HCT116 (cell line): ENCODE measurements around the gene RC3H2. TPM values are rescaled to one million over a fixed set of nuclear protein-coding genes. Genes with fewer than 3 reads are reported as not detected.

ENCODE experiments used
- ATAC-seq: fragments of 200-7000 bp; cut with Tn5 transposase; 2 replicates; pipeline ENCODE4 v1.9.1; 2020; ENCODE audit warnings: mild to moderate bottlenecking, moderate library complexity
- BruUV-seq: library from RNA; stranded (reverse); fragments of 400-500 nt; replicated peaks from 2 replicates; lab custom pipeline; 2021; lab: Mats Ljungman, UMichigan
- CTCF ChIA-PET: fragments of 300-600 bp; sonication (Branson Sonifier 250); formaldehyde crosslinking; loops from one replicate; lab custom pipeline; 2021; ENCODE audit warnings: antibody characterized with exemption; lab: Charles Lee
- POLR2A ChIA-PET: fragments of 300-600, 350-600 bp; sonication (Branson Sonifier 250); formaldehyde crosslinking; loops from one replicate; lab custom pipeline; 2021; ENCODE audit warnings: antibody characterized with exemption; lab: Charles Lee
- RAD21 ChIA-PET, 2 experiments: fragments of 300-600 bp; sonication (Branson Sonifier 250); formaldehyde crosslinking; loops; one replicate each; lab custom pipeline; 2023; ENCODE audit warnings: low total read pairs in 2 of 2; ENCODE audit not compliant: uncharacterized antibody in 2 of 2, unreplicated experiment in 2 of 2, low non-redundant PET in 1 of 2; lab: Charles Lee
- DNase-seq: peaks from one replicate; pipeline ENCODE4 v3.0.0-alpha.2; 2010; ENCODE audit warnings: low read depth, low spot score
- H2AFZ ChIP-seq: fragments of 200-600 bp; shearing (Covaris generic), sonication (generic); 2 replicates; pipeline ENCODE4 v1.6.1; 2017; ENCODE audit warnings: low read depth, mixed run types, mixed read lengths, antibody characterized with exemption, low read length; ENCODE audit not compliant: poor library complexity, severe bottlenecking
- H3K27ac ChIP-seq: 2 replicates; pipeline ENCODE4 v1.5.1; 2012; ENCODE audit warnings: low read depth, low read length
- H3K27me3 ChIP-seq: fragments of 200-600 bp; sonication (generic); 2 replicates; pipeline ENCODE4 v1.6.1; 2016; ENCODE audit warnings: mixed run types, low read length, mixed read lengths; ENCODE audit not compliant: insufficient read depth
- H3K36me3 ChIP-seq, 2 experiments: fragments of 200-500 bp in 1 of 2; fragments of 200-600 bp in 1 of 2; sonication (Bioruptor generic) in 1 of 2; sonication (generic) in 1 of 2; 2 replicates each; pipeline versions ENCODE4 v1.5.1 to v1.6.1; 2014 to 2016; ENCODE audit warnings: low read length in 2 of 2, inconsistent platforms in 1 of 2, mixed read lengths in 1 of 2, mixed run types in 1 of 2; ENCODE audit not compliant: insufficient read depth in 2 of 2, control insufficient read depth in 1 of 2
- H3K4me1 ChIP-seq, 2 experiments: fragments of 200-600 bp in 1 of 2; sonication (generic) in 1 of 2; 2 replicates each; pipeline versions ENCODE4 v1.5.1 to v1.6.1; 2012 to 2017; ENCODE audit warnings: low read length in 2 of 2, inconsistent platforms in 1 of 2, mild to moderate bottlenecking in 1 of 2, mixed read lengths in 1 of 2, mixed run types in 1 of 2, moderate library complexity in 1 of 2; ENCODE audit not compliant: insufficient read depth in 2 of 2, control insufficient read depth in 1 of 2
- H3K4me2 ChIP-seq: fragments of 200-600 bp; sonication (generic); 2 replicates; pipeline ENCODE4 v1.6.1; 2017; ENCODE audit warnings: mixed run types, low read length, mixed read lengths
- H3K4me3 ChIP-seq, 2 experiments: fragments of 200-600 bp in 1 of 2; sonication (generic) in 1 of 2; replicated peaks in 1 of 2; 2 replicates each; pipeline ENCODE4 v1.5.1; 2011 to 2016; ENCODE audit warnings: low read length in 2 of 2, control low read depth in 1 of 2, low read depth in 1 of 2, mild to moderate bottlenecking in 1 of 2, mixed read lengths in 1 of 2, mixed run types in 1 of 2
- H3K79me2 ChIP-seq: fragments of 200-600 bp; sonication (generic); 2 replicates; pipeline ENCODE4 v1.6.1; 2017; ENCODE audit warnings: mild to moderate bottlenecking, mixed run types, low read length, moderate library complexity, mixed read lengths; ENCODE audit not compliant: insufficient read depth
- H3K9ac ChIP-seq: fragments of 200-600 bp; sonication (generic); 2 replicates; pipeline ENCODE4 v1.6.1; 2016; ENCODE audit warnings: low read length, mixed read lengths
- H3K9me2 ChIP-seq: fragments of 200-600 bp; sonication (generic), shearing (Covaris generic); 2 replicates; pipeline ENCODE4 v1.6.1; 2017; ENCODE audit warnings: mixed run types, mild to moderate bottlenecking, moderate library complexity; ENCODE audit not compliant: insufficient read depth
- H3K9me3 ChIP-seq, 2 experiments: fragments of 200-500 bp in 1 of 2; fragments of 200-600 bp in 1 of 2; sonication (Bioruptor generic) in 1 of 2; sonication (generic) in 1 of 2; 2 replicates each; pipeline ENCODE4 v1.6.1; 2014 to 2017; ENCODE audit warnings: low read length in 2 of 2, mixed read lengths in 2 of 2, inconsistent platforms in 1 of 2, low read depth in 1 of 2, mild to moderate bottlenecking in 1 of 2, mixed run types in 1 of 2, moderate library complexity in 1 of 2; ENCODE audit not compliant: control insufficient read depth in 1 of 2, insufficient read depth in 1 of 2
- H4K20me1 ChIP-seq: fragments of 200-600 bp; sonication (generic), shearing (Covaris generic); 2 replicates; pipeline ENCODE4 v1.6.1; 2017; ENCODE audit warnings: mixed run types, mild to moderate bottlenecking, moderate library complexity; ENCODE audit not compliant: insufficient read depth
- ATF3 ChIP-seq: IDR thresholded peaks from 2 replicates; pipeline ENCODE4 v1.6.1; 2012
- CEBPB ChIP-seq: IDR thresholded peaks from 2 replicates; pipeline ENCODE4 v1.6.1; 2012; ENCODE audit warnings: low read depth
- EZH2phosphoT487 ChIP-seq: fragments of 200-600 bp; IDR thresholded peaks from 2 replicates; pipeline ENCODE4 v1.6.1; 2018; ENCODE audit warnings: antibody characterized with exemption, borderline replicate concordance
- FOSL1 ChIP-seq: IDR thresholded peaks from 2 replicates; pipeline ENCODE4 v1.6.1; 2012; ENCODE audit warnings: low read depth
- JUND ChIP-seq: IDR thresholded peaks from 2 replicates; pipeline ENCODE4 v1.6.1; 2012
- POLR2A ChIP-seq: IDR thresholded peaks from 2 replicates; pipeline ENCODE4 v1.7.0; 2011; ENCODE audit warnings: borderline replicate concordance; ENCODE audit not compliant: insufficient read depth, insufficient read length; ENCODE audit errors: extremely low read depth
- POLR2AphosphoS5 ChIP-seq: IDR thresholded peaks from 2 replicates; pipeline ENCODE4 v1.6.1; 2011; ENCODE audit warnings: mild to moderate bottlenecking, low read depth, low read length, moderate library complexity
- REST ChIP-seq: IDR thresholded peaks from 2 replicates; pipeline ENCODE4 v1.6.1; 2012; ENCODE audit warnings: low read depth
- SP1 ChIP-seq: IDR thresholded peaks from 2 replicates; pipeline ENCODE4 v1.6.1; 2012; ENCODE audit warnings: low read depth
- SRF ChIP-seq: IDR thresholded peaks from 2 replicates; pipeline ENCODE4 v1.6.1; 2012; ENCODE audit warnings: low read depth
- TCF7L2 ChIP-seq: IDR thresholded peaks from 2 replicates; pipeline ENCODE4 v1.7.0; 2011; ENCODE audit warnings: borderline replicate concordance, inconsistent platforms; ENCODE audit not compliant: insufficient read depth, insufficient read length; ENCODE audit errors: extremely low read depth
- ZFX ChIP-seq: fragments of 450-650 bp; IDR thresholded peaks from 2 replicates; pipeline ENCODE4 v1.6.1; 2017
- ZNF274 ChIP-seq: fragments of 200-500 bp; sonication (Bioruptor generic); IDR thresholded peaks from 2 replicates; pipeline ENCODE4 v1.6.1; 2014; ENCODE audit warnings: mild to moderate bottlenecking, low read depth, low read length, inconsistent platforms
- intact Hi-C: fragments of 100-400 bp; cut with micrococcal nuclease; formaldehyde crosslinking; loops from 2 replicates; pipeline ENCODE4 v1.10.0; 2022
- total RNA-seq: library from RNA; stranded (reverse); gene quantifications from one replicate; pipeline ENCODE4 v1.2.1, GENCODE V29; 2021; ENCODE audit not compliant: unreplicated experiment

The RC3H2 gene
- total RNA-seq, 1 experiment from 2014 or later, result 53.8 TPM

GRCh38 chr9:122808141-122808540 lies 97.0 kb downstream of the RC3H2 start (continued):
- TF ChIP-seq REST, result no peak
- no peak for TF ChIP-seq ATF3
- no peak for TF ChIP-seq SRF
- no peak for TF ChIP-seq CEBPB
- TF ChIP-seq ZNF274, result no peak
- TF ChIP-seq EZH2phosphoT487, result no peak
- TF ChIP-seq POLR2A, result no peak
- no peak for TF ChIP-seq SP1

- Histone ChIP-seq H3K9me2 (no peaks in the 10 kb centered on the region), H4K20me1 (no peaks in the 10 kb centered on the region), H3K4me3 (no peak overlapping the region), H3K36me3 (no peaks in the 10 kb centered on the region), H2AFZ (no peak overlapping the region), H3K9me3 (peaks cover 0 to 3% of the 10 kb centered on the region in 2 experiments; a peak in 1 of 4 replicates), H3K9ac (no peak overlapping the region), H3K27ac (no peak overlapping the region), H3K4me1 (no peaks in the 10 kb centered on the region), H3K27me3 (no peaks in the 10 kb centered on the region), H3K79me2 (no peaks in the 10 kb centered on the region), H3K4me2 (no peak overlapping the region)
- no TSS peak for BruUV-seq
- ChIA-PET POLR2A (no interaction called here), CTCF (interaction anchor here (0.9 to 2.1 kb wide), 2 partner anchors 342 to 343 kb away, joined by 3 to 21 read pairs; no protein-coding TSS in a partner anchor), RAD21 (no interaction called here)
- ATAC-seq (no peak), DNase-seq (no peak)
- TF ChIP-seq TCF7L2, result no peak
- no peak for TF ChIP-seq POLR2AphosphoS5
- TF ChIP-seq FOSL1, result no peak
- no peak for TF ChIP-seq CEBPB
- no peak for TF ChIP-seq ZFX
- no peak for TF ChIP-seq JUND
- TF ChIP-seq, all 23 proteins: peak for 0
- intact Hi-C loops, result no loop called here
These were observed 97.8 kb downstream of the RC3H2 start for GRCh38 chr9:122807271-122807900.
